Calu3 (cell line): ENCODE measurements around the gene PDX1. TPM values are rescaled to one million over a fixed set of nuclear protein-coding genes. Genes with fewer than 3 reads are reported as not detected.

ENCODE experiments used
- BruUV-seq: library from RNA; stranded (reverse); fragments of 400-500 nt; replicated peaks from 2 replicates; lab custom pipeline; 2021; lab: Mats Ljungman, UMichigan
- CTCF ChIA-PET: fragments of 300-600 bp; sonication (Branson Sonifier 250); formaldehyde crosslinking; loops from one replicate; lab custom pipeline; 2022; ENCODE audit warnings: antibody characterized with exemption; lab: Charles Lee
- DNase-seq: peaks from one replicate; pipeline ENCODE4 v3.0.0; 2022
- H3K27ac Mint-ChIP-seq: one replicate; pipeline ENCODE4 v1.8.0; 2022; ENCODE audit warnings: mixed read lengths; ENCODE audit not compliant: unreplicated experiment
- H3K27me3 Mint-ChIP-seq: one replicate; pipeline ENCODE4 v1.8.0; 2022; ENCODE audit warnings: mixed read lengths; ENCODE audit not compliant: unreplicated experiment
- H3K36me3 Mint-ChIP-seq: one replicate; pipeline ENCODE4 v1.8.0; 2022; ENCODE audit warnings: mild to moderate bottlenecking, moderate library complexity, mixed read lengths; ENCODE audit not compliant: insufficient read depth, unreplicated experiment
- H3K4me1 Mint-ChIP-seq: one replicate; pipeline ENCODE4 v1.8.0; 2022; ENCODE audit warnings: mild to moderate bottlenecking, low read depth, mixed read lengths; ENCODE audit not compliant: unreplicated experiment
- H3K4me3 Mint-ChIP-seq: one replicate; pipeline ENCODE4 v1.8.0; 2022; ENCODE audit warnings: mild to moderate bottlenecking, low read depth, moderate library complexity, mixed read lengths; ENCODE audit not compliant: unreplicated experiment
- H3K9me3 Mint-ChIP-seq: one replicate; pipeline ENCODE4 v1.8.0; 2022; ENCODE audit warnings: low read depth, mixed read lengths; ENCODE audit not compliant: unreplicated experiment
- CTCF ChIP-seq: fragments of 200-600 bp; IDR thresholded peaks from one replicate; pipeline ENCODE4 v1.8.0; 2022; ENCODE audit warnings: antibody characterized with exemption; ENCODE audit not compliant: unreplicated experiment
- intact Hi-C: fragments of 100-400 bp; cut with micrococcal nuclease; formaldehyde crosslinking; loops from one replicate; pipeline ENCODE4 v1.10.0; 2022; ENCODE audit not compliant: unreplicated experiment
- total RNA-seq: library from RNA; stranded (reverse); gene quantifications from 2 replicates; pipeline ENCODE4 v1.2.3, GENCODE V29; 2022

Gene PDX1
- total RNA-seq, 1 experiment from 2014 or later, result 1.8 TPM

- intact Hi-C loops, result no loop called here
- no peak for DNase-seq
- Mint-ChIP-seq H3K9me3 (no peaks in the 10 kb centered on the region), H3K27me3 (peaks cover 59% of the 10 kb centered on the region), H3K27ac (no peak overlapping the region), H3K36me3 (no peaks in the 10 kb centered on the region), H3K4me1 (peaks cover 20% of the 10 kb centered on the region), H3K4me3 (no peak overlapping the region)
- no peak for TF ChIP-seq CTCF
- no TSS peak for BruUV-seq
- CTCF ChIA-PET, result no interaction called here
Measured at GRCh38 chr13:27973961-27974662, 54.3 kb downstream of the PDX1 start.

Other genes with a start within 250 kb of the PDX1 start
- not detected in 2 replicates for gene GSX1, start 127.5 kb upstream of the PDX1 start, total RNA-seq
- gene CDX2, start 49.3 kb downstream of the PDX1 start, total RNA-seq, result 1.0 TPM in 1 of 2 replicates, not detected in the other
- not detected in 2 replicates for gene URAD, start 68.7 kb downstream of the PDX1 start, total RNA-seq
- 0.10 TPM in 1 of 2 replicates, not detected in the other for gene FLT3, start 180.6 kb downstream of the PDX1 start, total RNA-seq
- gene PAN3, start 218.5 kb downstream of the PDX1 start, total RNA-seq, result 24.8 and 25.3 TPM in 2 replicates